CD4-positive, alpha-beta T cell (primary cell): ENCODE data around the gene SPTLC1. TPM values are rescaled to one million over a fixed set of nuclear protein-coding genes. Genes with fewer than 3 reads are reported as not detected.

Experiments used
- ATAC-seq: fragments of 200-7000 bp; cut with Tn5 transposase; one replicate; pipeline ENCODE4 v1.10.0; 2022; ENCODE audit warnings: mild to moderate bottlenecking; ENCODE audit not compliant: poor library complexity
- CTCF ChIA-PET: fragments of 350-600 bp; sonication (Branson Sonifier 250); formaldehyde crosslinking; loops from one replicate; lab custom pipeline; 2021; ENCODE audit warnings: antibody characterized with exemption, inconsistent platforms; lab: Charles Lee
- POLR2A ChIA-PET: fragments of 350-600 bp; sonication (Branson Sonifier 250); formaldehyde crosslinking; loops from one replicate; lab custom pipeline; 2021; ENCODE audit warnings: antibody characterized with exemption, inconsistent platforms; lab: Charles Lee
- DNase-seq, 14 experiments: peaks; one replicate each; pipeline ENCODE4 v3.0.0-alpha.2; 2013 to 2020; ENCODE audit warnings: mixed read lengths in 2 of 14
- H3K27ac ChIP-seq, 2 donors: one replicate each; pipeline versions ENCODE4 v1.5.1 to v1.7.0; 2013; ENCODE audit warnings: low read length in 2 of 2, low read depth in 1 of 2, mild to moderate bottlenecking in 1 of 2
- H3K27me3 ChIP-seq, 2 experiments: 1 replicate in 1 of 2; 2 replicates in 1 of 2; pipeline versions ENCODE4 v1.6.1 to v1.7.0; 2013; ENCODE audit warnings: low read length in 2 of 2, control low read depth in 1 of 2, mild to moderate bottlenecking in 1 of 2, moderate library complexity in 1 of 2; ENCODE audit not compliant: insufficient read depth in 2 of 2, control insufficient read depth in 1 of 2
- H3K36me3 ChIP-seq: one replicate; pipeline ENCODE4 v1.6.1; 2013; ENCODE audit warnings: low read length, control low read depth; ENCODE audit not compliant: insufficient read depth
- H3K4me1 ChIP-seq: one replicate; pipeline ENCODE4 v1.6.1; 2013; ENCODE audit warnings: low read length, control low read depth; ENCODE audit not compliant: insufficient read depth
- H3K4me3 ChIP-seq: one replicate; pipeline ENCODE4 v1.5.1; 2013; ENCODE audit warnings: mild to moderate bottlenecking, low read length, moderate library complexity
- H3K9me3 ChIP-seq, 2 experiments: 1 replicate in 1 of 2; 2 replicates in 1 of 2; pipeline versions ENCODE4 v1.6.1 to v1.7.0; 2013; ENCODE audit warnings: low read length in 2 of 2, mild to moderate bottlenecking in 2 of 2, control low read depth in 1 of 2, moderate library complexity in 1 of 2; ENCODE audit not compliant: control insufficient read depth in 1 of 2, insufficient read depth in 1 of 2
- H3K27ac Mint-ChIP-seq: one replicate; pipeline ENCODE4 v1.8.0; 2020; ENCODE audit warnings: mixed read lengths
- H3K27me3 Mint-ChIP-seq: one replicate; pipeline ENCODE4 v1.8.0; 2021; ENCODE audit warnings: mixed read lengths
- H3K36me3 Mint-ChIP-seq: one replicate; pipeline ENCODE4 v1.8.0; 2021; ENCODE audit warnings: low read depth, mixed read lengths
- H3K4me1 Mint-ChIP-seq: one replicate; pipeline ENCODE4 v1.8.0; 2021; ENCODE audit warnings: low read depth, mixed read lengths
- H3K4me3 Mint-ChIP-seq: one replicate; pipeline ENCODE4 v1.8.0; 2020; ENCODE audit warnings: mild to moderate bottlenecking, mixed read lengths
- H3K9me3 Mint-ChIP-seq: one replicate; pipeline ENCODE4 v1.8.0; 2020; ENCODE audit warnings: mixed read lengths
- CTCF ChIP-seq: fragments of 200-600 bp; IDR thresholded peaks from one replicate; pipeline ENCODE4 v1.8.0; 2022; ENCODE audit warnings: antibody characterized with exemption, mild to moderate bottlenecking
- intact Hi-C, 2 experiments: fragments of 100-400 bp; cut with DNase I in 1 of 2; cut with micrococcal nuclease in 1 of 2; formaldehyde crosslinking; loops; one replicate each; pipeline versions ENCODE4 v1.15.1 to v1.9.0; 2023 to 2025; cut with DNase I, micrococcal nuclease
- total RNA-seq, 174 experiments: library from RNA in 2 of 174; stranded (reverse) in 2 of 174; gene quantifications; one replicate each; pipeline ENCODE4 v1.2.3 and lab custom pipeline; 2021 to 2026

SPTLC1 gene
- total RNA-seq, 2 experiments from 2014 or later, result 40.9 to 43.0 TPM

GRCh38 chr9:91985692-91986091, 129.5 kb downstream of the SPTLC1 start:
- DNase-seq (no peak), ATAC-seq (no peak)
- Mint-ChIP-seq H3K4me1 (no peaks in the 10 kb centered on the region), H3K36me3 (no peaks in the 10 kb centered on the region), H3K4me3 (no peak overlapping the region), H3K9me3 (peaks cover 3% of the 10 kb centered on the region), H3K27ac (no peak overlapping the region), H3K27me3 (peaks cover 18% of the 10 kb centered on the region)
- H3K9me3 ChIP-seq, result no peaks in the 10 kb centered on the region
- H3K4me3 ChIP-seq, result no peak overlapping the region
- H3K4me1 ChIP-seq, result no peaks in the 10 kb centered on the region
- H3K36me3 ChIP-seq, result no peaks in the 10 kb centered on the region
- TF ChIP-seq CTCF, result no peak
- intact Hi-C loops, result no loop called here
- no peaks in the 10 kb centered on the region for H3K27me3 ChIP-seq
- ChIA-PET POLR2A (no interaction called here), CTCF (no interaction called here)
- no peak overlapping the region for H3K27ac ChIP-seq

Other genes with a start within 250 kb of the SPTLC1 start
- gene ROR2, start 165.2 kb downstream of the SPTLC1 start, total RNA-seq, result not detected
- gene IARS1, start 178.3 kb upstream of the SPTLC1 start, total RNA-seq, result 10 to 100 TPM; 49.8 to 56.8 TPM
- gene NOL8, start 209.9 kb upstream of the SPTLC1 start, total RNA-seq, result 10 to 100 TPM; 55.9 to 65.7 TPM
- 1 to 10 TPM; 4.8 TPM for gene CENPP, start 210.5 kb upstream of the SPTLC1 start, total RNA-seq